Stimulated activated CD8-positive, alpha-beta memory T cell treated with anti-CD3 and anti-CD28 coated beads, Interleukin-12 subunit alpha, Interleukin-12 subunit beta, amount 100 ng/mL, for 24 hours (primary cell): ENCODE results near the gene HHATL.

Experiments
- DNase-seq: peaks from one replicate; pipeline ENCODE4 v3.0.0-alpha.2; 2020; ENCODE audit errors: extremely low read depth

HHATL gene

DNA sequence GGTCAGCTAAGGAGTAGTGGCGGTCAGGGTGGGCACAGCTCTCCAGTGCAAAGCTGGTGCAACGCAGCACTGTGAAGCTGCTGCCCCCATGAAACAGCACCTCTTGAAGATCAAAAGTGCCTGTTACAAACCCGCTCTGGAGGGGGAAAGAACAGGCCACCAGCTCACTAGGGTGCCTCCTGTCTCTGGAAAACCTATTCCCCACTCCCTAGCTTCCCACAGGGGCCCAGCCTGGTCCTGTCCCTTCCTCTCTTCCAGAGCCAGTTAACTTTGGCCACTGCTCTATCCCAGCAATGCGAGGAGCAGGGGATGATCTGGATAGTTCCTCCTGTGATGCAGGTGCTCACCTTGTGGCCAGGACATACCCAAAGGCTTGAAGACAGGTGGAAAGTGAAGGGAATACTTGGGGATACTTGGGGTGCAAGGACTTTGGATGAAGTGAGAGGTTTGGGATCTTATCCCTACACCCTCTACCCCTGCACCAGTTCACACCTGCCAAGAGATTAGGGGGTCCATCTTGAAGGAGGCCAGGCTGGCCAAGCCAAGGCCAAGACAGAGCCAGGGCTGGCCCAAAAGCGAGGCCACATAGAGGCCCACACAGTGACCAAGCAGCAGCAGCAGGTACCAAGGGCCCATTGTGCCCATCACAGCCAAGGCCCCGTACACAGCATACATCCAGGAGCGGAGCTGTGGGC lies 4.2 kb downstream of the HHATL start:
- DNase-seq = no peak

DNA sequence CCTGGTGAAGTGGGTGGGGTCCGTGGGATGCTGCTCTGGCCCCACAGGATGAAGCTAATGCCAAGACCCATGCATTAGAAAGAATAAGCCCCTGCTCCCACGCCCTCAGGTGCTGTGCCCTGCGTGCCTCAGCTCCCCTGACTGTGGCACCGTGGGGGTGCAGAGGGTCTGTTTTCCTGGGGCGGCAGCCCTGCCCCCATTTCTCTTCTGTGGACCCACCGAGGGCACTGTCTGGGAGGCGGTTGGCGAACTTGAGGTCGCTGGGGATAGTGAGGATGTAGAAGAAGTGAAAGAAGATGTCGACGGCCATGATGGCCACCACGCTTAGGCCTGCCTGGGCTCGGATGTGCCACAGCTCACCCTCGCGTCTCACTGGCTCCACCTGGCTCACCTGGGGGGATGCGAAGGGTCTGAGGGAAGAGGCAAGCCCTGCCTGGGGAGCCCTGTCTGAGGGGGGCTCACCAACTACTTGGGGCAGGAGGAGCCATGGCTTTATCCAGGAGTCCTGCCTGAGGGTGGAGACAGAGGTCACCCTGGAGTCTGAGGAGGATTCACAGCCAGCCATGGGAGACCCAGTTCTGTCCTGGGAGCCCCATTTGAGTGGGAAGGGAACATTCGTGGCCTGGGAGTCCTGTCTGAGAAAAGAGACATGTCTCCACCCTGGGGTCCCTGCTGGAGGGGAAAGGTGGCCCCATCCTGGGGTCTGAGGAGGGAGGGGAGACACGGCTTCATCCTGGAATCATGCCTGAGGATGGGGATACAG lies 5.1 kb downstream of the HHATL start:
- DNase-seq = no peak

DNA sequence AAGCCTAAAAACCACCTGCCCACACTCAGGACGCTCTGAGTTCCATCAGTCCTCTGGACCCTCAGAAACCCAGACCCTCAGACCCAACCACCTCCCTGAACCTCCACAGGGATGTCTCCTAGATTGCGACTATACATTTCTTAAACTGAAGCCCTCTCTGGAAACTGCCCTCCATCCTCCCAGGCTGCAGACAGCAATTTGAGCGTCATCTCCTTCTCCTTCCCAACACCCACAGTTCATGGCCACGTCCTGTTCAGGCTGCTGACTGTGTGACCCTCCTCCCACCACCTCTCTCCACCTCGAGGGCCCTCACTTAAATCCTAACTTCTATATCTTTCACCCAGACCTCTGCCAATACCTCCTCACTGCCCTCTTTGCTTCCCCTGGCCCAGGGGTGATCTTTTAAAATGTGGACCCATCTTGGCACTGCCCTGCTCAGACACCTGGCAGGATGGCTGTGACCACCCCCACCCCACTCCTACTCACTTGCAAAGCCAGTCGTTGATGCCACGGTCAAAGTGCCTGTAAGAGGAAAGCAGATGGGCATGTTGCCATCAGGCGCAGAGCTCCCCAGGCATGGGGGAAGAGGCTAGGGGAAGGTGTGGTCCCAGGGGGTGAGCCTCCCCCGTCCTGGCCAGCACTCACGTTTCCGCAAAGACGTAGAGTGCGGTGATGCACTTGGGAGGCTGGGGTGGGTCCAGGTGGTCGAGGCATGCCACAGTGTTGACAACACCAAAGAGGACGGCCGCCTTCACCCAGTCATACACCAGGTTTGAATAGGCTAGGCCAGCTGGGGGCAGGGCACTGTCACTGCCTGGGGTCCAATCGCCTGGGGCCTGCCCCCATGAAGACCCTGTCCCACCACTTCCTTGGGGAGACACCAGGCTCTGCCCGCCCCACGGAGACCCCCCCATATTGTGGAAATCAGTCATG lies 6.0 kb downstream of the HHATL start:
- no peak for DNase-seq

DNA sequence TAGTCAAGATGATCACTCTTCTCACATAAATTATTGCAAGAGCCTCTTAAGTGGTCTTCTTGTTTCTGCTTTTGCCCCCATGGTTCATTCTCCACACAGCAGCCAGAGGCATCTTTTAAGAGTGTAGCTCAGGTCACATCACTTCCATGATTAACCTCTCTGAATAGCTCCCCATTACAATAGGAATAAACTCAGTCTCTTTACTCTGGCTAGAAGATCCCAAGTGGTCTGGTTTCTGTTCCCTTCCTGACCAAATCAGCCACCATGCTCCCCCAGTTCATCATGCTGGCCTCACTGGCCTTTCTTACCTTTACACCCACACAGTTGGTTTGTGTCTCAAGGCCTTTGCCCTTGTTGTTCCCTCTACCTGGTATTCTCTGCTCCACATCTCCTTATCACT lies 8.2 kb downstream of the HHATL start:
- DNase-seq = no peak

DNA sequence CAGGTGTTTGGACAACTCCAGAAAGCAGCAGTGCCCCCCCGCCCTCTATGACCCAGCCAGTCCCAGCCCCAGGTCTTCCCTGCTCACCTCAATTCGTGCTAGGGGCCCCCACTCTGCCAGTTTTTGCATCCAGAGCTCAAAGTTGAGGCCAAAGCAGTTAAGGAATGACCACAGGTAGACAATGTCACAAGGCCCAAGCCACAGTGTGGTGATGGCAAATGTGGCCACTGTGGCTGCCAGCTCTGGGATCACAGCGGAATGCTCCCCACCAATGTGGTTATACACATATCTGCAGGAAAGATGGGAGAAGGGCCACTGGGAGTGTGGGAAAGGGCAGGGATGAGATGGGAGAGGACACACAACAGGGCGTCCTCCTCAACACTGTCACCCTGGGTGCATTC lies 9.1 kb downstream of the HHATL start:
- no peak for DNase-seq

DNA sequence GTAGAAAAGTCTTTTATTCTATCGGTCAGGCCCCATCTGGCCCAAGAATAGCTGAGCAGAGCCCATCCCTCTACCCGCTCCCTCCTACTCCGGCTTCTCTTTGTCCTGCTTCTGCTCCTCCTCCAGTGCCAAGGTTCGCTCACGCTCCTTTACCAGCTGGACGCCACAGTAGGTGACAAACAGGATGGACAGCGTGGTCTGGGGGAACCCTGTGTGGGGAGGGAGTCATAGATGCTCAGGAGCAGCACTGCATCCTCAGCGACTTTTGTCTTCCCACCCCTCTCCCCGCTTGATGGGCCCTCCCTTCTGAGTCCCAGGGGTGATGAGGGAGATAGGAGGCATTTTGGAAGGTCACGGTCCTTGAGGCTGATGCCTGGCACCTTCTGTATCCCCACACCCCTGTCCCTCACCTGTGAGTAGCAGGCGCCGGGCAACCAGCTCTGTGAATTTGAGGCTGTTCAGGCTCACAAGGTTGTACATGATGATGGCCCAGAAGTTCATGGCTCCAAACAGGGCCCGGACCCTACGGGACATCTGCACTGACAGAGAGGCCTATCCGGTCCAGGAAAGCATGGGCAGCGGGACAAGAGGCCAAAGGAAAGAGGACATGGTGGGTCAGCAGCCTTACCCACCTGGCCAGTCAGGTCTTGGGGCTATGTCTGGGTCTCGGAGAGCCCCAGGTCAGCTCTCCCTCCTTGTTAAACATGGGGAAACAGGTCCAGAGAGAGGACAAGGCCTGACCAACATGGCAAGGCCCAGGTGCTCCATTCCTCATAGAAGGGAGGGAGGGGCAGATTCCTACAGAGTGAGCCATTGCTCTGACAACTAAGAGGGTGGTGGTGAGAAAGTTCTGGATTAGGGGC lies 9.7 kb downstream of the HHATL start:
- no peak for DNase-seq

DNA sequence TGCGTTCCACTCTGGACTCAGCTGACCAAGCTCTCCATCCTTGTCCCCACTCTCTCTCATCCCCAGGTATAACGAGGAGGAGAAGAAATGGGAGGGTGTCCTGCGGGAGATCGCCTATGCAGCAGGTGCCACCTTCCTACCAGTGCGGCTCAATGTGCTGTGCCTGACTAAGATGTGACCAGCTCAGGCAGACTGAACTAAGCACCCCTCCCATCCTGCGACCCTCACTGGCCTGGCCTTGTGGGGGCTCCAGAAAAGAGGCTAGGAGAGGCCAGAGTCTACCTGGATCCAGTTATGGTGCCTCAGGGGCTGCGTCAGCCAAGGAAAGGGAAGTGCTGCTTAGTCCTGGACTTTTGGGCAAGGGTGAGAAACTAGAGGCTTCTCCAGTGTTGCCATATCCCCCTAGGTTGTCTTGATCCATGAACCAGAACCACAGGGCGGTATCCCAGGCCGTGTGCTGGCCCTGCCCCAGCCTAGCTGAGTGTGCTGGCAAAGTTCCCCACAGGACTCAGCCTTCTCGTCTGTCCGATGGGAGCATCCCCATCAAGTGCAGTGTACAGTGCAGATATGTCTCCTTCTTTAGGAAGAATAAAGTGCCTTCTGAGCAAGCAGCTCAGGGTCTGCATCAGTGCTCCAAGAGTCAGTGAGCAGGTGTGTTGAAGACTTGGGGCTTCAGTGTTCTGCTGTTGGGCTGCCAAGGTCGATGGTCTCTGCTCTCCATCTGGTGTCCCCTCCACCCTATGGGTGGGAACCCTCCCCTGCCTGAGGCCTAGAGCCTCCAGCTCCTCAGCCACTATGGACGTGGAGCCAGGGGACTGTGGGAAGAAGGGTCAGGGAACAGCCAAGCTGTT lies 10.6 kb downstream of the HHATL start:
- no peak for DNase-seq

DNA sequence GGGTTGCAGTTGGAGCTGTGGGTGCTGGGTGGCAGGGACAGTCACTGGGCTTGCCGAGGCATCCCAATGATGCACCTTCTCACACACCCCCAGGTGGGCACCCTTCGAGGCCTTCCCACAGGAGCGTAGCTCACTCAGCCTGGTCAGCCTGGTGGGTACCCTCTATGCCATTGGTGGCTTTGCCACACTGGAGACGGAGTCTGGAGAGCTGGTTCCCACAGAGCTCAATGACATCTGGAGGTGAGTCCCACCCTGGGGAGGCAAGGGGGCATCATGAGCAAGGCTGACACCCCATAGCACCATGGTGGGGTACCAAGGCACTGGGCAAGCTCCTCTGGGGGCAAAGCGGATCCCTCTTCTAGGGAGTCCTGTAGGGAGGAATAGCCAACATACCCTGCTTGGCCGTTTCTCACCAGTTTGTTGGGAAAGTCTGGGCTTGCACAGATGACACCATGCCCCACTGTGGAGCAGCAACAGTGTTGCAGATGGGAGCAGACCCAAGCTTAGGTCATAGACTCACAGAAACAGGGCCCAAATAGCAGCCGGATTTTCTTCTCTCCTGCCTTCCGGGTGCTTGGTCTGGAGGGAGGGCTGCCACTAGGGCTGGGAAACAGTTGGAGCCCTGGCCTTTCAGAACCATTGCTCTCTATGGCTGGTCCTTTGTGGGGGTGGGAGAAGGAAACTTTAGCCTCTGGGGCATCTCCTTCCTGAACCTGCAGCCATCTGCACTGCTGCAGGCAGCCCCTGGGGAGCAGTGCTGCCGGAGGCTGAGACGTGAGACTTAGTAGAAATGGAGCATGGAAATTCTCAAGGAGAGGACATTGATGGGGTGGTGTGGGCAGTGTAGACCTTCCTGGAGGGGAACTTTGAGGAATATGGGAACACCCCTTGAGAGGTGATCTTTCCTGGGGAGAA lies 11.6 kb downstream of the HHATL start:
- DNase-seq = no peak

DNA sequence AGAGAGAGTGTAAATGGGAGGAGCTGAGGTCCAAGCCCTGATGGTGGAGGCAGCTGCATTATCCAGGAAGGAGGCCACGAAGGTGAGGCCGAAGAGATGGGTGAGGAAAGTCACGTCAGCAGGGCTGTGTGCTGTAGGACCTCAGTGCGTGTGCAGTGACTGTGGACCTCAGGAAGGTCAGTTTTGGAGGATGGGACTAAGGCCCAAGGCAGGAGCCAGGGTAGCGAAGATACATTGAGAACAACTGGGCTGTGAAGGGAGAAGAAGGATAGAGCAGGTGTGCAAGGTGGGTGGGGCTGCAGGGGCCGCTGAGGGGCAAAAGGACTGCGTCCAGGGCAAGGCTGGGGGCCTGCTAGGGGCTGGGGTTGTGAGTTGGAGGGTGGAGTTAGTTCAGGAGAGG lies 12.4 kb downstream of the HHATL start:
- DNase-seq = no peak

DNA sequence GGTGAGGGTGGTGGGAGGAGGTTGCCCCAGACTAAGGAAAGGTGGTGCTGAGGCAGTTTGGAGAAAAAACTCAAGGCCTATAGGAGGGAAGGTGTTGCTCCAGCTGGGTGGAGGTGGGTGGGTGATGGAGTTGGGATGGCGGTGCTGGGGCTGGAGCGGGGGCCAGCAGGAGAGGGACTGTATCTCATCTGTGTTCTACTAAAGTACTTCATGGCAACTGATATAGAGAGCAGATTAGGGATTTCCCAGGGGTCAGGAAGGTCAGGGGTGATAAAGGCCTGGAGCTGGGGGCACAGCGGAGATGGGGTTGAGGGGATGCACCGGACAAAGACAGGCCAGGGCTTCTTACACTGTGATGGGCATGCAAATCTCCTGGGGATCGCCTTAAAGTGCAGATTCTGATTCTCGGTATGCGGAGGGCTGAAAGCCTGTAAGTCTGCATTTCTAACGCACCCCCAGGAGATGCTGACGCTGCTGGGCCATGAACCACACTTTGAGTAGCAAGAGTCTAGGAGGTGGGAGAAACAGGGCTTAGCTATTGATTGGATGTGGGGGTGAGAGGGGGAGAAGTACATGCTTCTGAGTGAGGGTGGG lies 13.1 kb downstream of the HHATL start:
- no peak for DNase-seq

DNA sequence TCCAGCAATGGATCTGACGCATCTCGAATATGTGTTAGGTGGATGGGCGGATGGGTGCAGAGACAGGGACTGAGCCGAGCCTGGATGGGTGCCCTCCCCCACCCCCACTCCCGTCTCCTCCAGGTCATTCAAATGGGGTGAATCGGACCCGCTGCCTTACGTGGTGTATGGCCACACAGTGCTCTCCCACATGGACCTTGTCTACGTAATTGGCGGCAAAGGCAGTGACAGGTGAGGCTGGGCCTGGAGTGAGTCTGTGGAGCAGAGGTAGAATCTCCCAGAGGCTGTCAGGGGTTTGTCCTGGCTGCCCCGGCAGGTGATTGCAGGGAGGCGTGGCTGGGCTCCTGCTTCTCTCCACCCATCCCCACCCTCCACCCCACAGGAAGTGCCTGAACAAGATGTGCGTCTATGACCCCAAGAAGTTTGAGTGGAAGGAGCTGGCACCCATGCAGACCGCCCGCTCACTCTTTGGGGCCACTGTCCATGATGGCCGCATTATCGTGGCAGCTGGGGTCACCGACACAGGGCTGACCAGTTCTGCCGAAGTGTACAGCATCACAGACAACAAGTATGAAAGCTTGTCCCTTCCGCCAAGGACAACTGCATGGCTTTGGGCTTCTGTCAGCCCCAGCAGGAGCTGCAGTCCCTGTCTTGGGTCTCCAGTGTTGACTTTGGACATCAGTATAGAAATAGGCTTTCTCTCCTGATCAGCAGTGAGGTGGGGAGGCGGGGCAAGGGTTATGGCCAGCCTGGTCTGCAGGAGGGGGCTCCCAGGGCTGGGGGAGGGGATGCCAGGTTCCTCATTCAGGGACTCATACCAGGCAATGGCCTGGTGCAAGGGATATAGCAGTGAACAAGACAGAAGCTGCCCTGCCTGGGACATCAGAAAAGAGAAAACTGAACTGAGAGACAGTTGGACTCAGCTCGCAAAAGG lies 13.8 kb downstream of the HHATL start:
- DNase-seq = no peak

DNA sequence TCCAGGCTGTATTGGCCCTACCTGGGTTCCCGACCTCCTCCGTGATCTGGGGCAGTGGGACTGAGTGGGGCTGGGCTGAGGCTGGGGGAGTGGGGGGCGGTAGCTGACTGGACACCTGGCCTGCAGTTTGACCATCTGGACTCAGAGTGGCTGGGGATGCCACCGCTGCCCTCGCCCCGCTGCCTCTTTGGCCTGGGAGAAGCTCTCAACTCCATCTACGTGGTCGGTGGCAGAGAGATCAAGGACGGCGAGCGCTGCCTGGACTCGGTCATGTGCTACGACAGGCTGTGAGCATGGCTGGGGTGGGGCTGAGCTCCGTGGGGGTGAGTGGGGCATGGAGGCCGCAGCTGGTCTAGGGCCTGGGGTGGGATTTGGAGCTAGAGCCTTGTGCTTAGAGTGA lies 14.6 kb downstream of the HHATL start:
- DNase-seq = no peak

DNA sequence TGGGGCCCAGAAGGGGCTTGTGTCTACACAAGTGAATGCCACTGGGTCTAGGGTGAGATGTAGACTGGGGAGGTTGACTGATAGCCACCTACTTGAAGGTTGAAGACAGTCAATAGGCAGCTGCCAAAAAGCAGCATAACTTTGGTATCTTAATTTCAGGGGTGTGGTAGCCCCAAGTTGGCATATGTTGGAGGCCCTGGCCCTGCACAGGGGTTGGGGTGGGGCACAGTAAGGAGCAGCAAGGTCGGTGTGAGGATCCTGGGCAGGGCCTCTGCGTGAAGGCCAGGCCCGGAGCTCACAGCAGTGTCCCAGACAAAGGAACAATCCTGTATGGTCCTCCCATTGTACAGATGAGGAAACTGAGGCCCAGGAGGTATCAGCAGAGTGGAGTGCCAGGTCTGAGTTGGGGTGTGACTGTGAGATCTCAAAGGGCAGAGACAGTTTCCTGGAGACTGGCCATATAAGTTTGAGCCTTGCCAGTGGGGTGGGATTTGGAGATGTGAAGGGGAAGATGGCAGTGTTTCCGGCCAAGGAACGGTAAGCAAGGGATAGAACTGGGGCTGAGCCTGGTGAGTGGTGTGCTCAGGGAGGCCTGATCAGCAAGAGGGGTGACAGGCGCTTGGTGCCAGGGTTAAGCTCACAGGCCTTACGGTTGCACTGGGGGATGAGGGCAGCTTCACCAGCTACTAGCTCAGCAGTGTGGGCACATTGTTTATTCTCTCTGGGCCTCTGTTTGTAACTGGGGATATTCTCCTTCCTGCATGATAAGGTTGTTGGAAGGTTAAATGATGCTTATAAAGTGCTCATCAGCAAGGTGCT lies 15.6 kb downstream of the HHATL start:
- no peak for DNase-seq

DNA sequence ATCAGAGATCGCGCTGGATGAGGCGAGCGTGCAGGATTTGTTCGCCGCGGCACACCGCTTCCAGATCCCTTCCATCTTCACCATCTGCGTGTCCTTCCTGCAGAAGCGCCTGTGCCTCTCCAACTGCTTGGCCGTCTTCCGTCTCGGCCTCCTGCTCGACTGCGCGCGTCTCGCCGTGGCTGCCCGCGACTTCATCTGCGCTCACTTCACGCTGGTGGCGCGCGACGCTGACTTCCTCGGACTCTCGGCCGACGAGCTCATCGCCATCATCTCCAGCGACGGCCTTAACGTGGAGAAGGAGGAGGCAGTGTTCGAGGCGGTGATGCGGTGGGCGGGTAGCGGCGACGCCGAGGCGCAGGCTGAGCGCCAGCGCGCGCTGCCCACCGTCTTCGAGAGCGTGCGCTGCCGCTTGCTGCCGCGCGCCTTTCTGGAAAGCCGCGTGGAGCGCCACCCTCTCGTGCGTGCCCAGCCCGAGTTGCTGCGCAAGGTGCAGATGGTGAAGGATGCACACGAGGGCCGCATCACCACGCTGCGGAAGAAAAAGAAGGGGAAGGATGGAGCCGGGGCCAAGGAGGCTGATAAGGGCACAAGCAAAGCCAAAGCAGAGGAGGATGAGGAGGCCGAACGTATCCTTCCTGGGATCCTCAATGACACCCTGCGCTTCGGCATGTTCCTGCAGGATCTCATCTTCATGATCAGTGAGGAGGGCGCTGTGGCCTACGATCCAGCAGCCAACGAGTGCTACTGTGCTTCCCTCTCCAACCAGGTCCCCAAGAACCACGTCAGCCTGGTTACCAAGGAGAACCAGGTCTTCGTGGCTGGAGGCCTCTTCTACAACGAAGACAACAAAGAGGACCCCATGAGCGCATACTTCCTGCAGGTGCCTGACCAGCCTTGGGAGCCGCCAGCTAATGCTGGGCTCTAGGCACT lies 16.4 kb downstream of the HHATL start:
- no peak for DNase-seq

DNA sequence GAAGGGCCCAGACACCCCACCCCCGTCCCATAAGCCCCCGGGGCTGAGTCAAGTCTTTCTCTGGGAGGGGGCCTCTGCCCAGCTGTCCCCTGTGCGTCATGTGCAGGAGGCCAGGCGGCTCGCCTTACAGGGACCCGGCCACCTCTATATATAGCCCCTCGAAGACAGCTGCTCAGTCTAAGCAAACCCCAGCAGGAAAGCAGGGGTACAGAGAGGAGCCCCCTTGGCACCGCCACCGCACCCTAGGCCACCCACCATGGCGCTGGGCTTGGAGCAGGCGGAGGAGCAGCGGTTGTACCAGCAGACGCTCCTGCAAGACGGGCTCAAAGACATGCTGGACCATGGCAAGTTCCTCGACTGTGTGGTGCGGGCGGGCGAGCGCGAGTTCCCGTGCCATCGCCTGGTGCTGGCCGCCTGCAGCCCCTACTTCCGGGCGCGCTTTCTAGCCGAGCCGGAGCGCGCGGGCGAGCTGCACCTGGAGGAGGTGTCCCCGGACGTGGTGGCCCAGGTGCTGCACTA lies 17.2 kb downstream of the HHATL start, which contains the start of gene KLHL40:
Gene KLHL40 (plus strand): TSS at position 175 of the 519 bp plus-strand sequence. CDS start 82 bp downstream, at position 257.
- no peak for DNase-seq
